OCI-LY3 (cell line): ENCODE measurements around the gene MICALL2.

Experiments
- CTCF ChIP-seq: fragments of 200-600, 300-600 bp; sonication (generic); IDR thresholded peaks from 2 replicates; pipeline ENCODE4 v1.5.1; 2014; ENCODE audit warnings: antibody characterized with exemption, low read length, low read depth
- EZH2phosphoT487 ChIP-seq: fragments of 200-600 bp; shearing (Covaris generic); IDR thresholded peaks from 2 replicates; pipeline ENCODE4 v1.6.1; 2018; ENCODE audit warnings: antibody characterized with exemption, mixed run types, low read depth

GRCh38 chr7:1480670-1481069 is 21.4 kb upstream of the MICALL2 start:
- TF ChIP-seq CTCF (no peak), EZH2phosphoT487 (no peak)
